GM21737 (cell line): Measurements from ENCODE around the gene KLHL30.

Source experiments
- ATAC-seq: cut with Tn5 transposase; IDR thresholded peaks from one replicate; pipeline ENCODE4 v1.9.1; 2021; ENCODE audit warnings: mild to moderate bottlenecking, moderate library complexity; ENCODE audit not compliant: unreplicated experiment

Gene KLHL30

DNA sequence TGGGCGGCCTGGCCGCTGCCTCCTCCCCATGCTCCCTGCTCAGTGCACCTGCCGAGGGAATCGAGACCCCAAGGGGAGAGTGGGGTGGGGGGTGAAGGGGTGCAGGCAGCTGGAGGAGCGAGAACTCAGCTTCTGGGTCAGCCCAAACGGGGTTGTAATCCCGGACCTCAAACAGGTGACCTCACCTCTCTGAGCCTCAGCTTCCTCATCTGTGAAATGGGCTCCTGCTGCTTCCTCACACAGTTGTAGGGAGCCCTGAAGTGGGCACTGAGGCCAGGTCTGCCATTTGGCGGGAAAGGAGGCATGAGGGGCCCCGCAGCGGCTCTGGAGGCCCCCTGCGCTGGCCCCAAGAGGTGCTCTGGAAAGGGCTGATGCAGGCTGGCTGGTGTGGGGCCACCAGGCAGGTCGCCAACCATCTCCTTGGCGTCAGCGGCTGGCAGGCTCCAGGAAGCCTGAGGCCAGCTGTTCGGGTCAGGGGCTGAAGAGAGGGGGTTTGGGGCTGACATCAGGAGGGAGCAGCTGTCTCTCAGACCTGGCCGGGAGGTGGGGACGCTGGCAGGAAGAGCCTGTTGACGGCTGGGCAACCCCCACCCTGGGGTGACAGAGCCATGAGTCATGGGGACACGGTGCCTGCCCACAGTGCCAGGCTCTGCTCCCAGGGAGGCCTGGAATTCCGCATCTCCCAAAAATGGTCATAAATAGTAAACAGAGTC, 4.9 kb downstream of the KLHL30 start:
- no peak for ATAC-seq

DNA sequence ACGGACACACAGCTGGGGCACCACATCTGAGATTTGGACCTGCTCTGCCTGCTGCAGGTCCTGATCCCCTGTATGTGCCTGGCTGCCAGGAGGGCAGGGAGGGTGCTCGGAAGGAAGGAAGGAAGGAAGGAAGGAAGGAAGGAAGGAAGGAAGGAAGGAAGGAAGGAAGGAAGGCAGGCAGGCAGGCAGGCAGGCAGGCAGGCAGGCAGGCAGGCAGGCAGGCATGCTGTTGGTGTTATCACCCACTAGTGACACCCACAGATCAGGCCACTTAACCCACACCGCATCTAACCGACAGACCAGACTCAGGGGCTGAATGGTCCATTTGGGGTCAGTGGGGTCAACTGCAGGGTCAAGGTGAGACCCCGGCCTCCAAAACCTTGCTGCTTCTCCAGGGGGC, 5.8 kb downstream of the KLHL30 start:
- ATAC-seq, result no peak

DNA sequence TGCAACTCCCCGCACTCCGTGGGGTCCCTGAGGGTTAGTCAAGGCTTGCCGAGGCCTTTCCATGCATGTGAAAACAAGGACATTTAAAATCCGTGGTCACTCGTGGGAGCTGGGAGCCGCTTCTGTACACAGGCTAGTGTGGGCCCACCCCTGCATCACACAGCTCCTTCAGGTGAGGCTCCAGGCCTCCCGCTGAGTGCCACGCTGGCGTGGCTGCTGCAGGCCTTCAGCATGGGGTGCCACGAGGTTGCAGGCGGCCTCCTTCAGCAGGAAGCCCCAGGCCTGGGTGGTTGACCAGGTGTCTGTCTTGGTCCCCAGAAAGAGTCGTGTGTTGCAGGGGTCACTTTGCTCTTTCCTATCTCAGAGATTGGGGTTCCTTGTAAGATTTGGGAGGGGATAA, 6.6 kb downstream of the KLHL30 start:
- no peak for ATAC-seq

GRCh38 chr2:238145851-238146250, 7.4 kb downstream of the KLHL30 start:
- no peak for ATAC-seq

- no peak for ATAC-seq
Observed at GRCh38 chr2:238146884-238147544, 8.5 kb downstream of the KLHL30 start.

GRCh38 chr2:238148981-238149380, 10.5 kb downstream of the KLHL30 start:
- ATAC-seq, result no peak

DNA sequence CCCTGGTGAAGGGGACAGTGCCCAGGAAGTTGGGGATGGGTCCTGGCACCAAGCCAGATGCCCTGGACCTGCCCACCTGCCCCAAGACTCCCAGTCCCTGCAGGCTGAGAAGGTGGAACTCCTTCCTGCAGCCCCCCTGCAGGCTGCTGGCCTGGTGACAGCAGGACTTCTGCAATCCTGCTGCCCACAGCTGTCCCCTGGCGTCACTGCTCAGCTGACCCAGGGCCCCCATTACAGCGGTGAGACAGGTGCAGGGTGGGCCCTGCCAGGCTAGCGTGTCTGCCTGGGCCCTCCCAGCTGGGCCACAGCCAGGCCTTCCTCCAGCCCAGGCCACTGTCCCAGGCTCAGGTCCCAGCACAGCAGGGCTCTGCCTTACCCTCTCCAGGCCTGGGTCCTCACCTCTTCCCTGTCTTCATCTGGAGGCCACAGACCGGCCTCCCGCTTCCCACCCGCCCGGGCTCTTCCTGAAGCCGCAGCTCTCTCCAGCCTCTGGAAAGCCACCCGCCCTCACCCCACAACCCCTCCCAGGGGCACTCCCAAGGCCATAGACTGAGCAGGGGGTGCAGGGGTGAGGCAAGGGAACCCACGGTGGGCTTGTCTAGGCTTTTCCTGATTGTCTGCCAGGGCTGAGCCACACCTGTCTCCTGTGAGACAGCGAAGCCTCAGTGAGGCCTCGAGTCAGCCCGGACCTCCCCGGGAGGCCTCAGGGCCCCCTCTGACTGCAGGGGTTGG, 11.5 kb downstream of the KLHL30 start:
- no peak for ATAC-seq

DNA sequence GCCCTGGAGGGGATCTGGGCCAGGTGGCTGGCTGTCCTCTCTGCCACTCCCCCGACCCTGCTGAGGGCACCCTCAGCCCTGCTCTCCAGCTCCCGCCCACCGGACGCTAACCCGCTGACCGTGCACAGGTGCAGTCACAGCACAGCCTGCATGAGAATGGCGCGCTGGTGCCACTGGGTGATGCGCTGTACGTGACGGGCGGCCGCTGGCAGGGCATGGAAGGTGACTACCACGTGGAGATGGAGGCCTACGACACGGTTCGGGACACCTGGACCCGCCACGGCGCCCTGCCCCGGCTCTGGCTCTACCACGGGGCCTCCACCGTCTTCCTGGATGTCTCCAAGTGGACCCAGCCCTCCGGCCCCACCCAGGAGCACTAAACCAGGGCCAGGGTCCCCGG, 12.2 kb downstream of the KLHL30 start:
- ATAC-seq, result no peak

GRCh38 chr2:238151205-238151604, 12.7 kb downstream of the KLHL30 start:
- ATAC-seq, result no peak

DNA sequence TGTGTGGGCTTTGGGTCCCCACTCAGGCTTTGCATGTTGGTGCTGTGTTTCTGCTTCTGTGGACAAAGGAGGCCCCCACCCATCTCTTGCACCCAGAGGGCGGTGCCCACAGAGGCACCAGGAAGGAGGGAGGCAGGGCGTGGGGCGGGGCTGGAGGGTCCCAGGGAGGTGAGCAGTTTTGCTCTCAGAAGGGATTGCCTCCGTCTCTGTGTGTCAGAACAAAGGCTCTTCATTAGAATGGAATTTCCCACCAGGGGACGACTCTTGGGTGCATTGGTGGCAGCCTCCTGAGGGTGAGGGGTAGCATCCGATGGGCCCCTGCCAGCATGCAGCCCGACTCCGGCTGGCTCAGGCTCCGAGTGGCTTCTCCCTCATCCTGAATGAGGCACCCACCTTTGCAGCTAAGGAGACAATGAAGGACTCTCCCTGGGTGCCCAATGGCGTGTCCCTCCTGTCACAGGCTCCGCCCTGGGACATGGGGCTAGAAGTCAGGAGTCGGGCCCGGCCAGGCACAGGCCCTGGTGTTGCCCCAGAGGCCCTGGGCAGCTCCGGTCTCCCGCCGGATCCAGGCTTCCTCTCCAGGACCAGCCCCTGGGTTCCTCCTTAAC, 13.3 kb downstream of the KLHL30 start:
- no peak for ATAC-seq

GRCh38 chr2:238152771-238153688, 14.6 kb downstream of the KLHL30 start:
- ATAC-seq, result no peak

DNA sequence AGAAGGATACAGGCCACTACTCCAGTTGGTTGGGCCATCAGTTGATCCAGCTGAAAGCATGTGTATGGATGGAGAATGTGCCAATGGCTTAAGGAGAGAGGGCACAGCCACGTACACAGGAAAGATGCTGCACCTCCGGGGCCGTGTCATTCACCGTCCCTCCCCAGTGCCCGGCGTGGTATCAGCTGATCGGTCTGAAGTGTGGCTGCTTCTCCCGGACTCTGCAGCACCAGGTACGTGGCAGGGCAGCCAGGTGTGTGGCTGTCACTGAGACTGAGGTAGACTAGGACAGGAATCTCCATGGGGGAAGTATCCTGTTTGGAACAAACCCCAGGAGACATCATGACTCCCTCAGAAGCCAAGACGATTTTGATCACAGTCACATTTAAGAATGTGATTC, 16.1 kb downstream of the KLHL30 start:
- ATAC-seq, result no peak

DNA sequence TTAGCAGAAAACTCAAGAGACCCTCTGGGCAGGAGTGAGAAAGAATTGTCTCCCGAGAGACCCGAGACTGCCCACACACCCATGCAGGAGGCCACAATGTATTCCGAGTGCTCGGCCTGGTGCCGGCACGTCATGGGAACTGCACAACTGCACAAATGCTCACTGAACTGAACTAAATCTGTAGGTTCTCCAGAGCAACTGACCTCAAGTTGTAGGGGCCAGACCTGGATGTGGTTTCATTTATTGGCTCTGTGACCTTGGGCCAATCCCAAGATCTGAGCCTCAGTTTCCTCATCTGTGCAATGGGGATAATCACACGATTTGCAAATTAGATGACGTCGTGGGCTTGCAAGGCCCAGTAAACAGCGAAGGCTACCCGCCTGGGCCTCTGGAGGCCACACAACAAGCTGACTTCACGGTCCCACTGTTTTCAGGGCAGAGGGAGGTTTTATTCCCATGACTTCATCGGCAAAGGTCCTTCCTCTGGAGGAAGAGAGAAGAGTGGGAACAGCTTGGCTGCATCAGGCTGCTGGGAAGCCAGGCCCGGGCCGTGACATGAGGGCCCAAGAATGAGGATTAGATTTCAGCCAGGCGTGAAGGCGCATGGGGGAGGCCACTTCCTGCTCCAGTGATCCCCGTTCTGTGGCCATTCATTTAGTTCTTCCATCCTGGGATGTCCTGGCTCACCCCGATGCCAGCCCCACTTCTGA, 16.7 kb downstream of the KLHL30 start:
- no peak for ATAC-seq

GRCh38 chr2:238155761-238156694, 17.6 kb downstream of the KLHL30 start:
- ATAC-seq, result no peak

DNA sequence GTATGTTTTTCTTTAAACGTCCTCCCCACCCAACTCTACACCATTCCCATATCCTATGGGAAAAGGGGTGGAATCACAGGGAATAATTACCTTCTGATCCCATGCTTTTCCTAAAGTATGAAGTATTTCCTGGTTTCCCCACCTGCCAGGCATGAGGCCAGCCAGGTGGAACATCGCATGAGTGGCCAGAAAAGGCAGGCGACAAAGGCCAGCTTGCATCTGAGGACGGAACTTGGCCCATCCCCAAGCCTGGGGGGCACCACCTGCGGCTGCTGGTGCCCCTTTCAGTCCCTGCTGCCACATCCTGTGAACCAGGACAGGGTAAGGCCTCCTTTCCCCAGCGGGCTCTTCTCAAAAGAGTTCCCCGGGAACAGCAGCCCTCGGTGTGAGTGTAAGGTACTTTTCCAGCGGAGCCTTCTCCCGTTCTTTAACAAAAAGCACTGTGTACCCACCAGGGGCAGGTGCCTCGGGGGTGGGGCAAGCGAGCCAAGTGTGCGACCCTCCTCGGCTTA, 19.1 kb downstream of the KLHL30 start:
- no peak for ATAC-seq

DNA sequence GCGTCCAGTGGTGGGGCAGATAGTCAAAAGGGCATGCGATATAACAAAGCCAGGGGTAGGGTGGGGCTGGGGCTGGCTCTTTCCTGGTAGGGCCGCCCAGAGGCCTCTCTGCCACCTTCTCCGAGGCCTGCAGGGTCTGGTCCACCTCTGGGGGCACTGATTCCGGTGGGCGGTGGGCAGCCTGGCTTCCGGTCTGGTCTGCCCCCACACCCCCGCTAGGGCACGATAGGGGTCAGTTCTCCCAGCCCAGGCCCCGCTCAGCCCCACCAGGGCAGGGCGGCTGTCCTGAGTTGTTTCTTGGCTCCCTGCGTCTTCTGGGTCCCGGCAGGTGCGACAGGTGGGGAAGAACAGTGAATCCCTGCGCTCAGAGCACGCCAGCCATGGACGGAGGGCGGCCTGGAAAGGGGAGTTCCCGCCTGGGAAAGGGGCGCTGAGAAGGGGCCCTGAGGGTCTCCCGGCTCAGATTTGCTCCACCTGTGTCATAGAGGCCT, 19.6 kb downstream of the KLHL30 start:
- no peak for ATAC-seq

DNA sequence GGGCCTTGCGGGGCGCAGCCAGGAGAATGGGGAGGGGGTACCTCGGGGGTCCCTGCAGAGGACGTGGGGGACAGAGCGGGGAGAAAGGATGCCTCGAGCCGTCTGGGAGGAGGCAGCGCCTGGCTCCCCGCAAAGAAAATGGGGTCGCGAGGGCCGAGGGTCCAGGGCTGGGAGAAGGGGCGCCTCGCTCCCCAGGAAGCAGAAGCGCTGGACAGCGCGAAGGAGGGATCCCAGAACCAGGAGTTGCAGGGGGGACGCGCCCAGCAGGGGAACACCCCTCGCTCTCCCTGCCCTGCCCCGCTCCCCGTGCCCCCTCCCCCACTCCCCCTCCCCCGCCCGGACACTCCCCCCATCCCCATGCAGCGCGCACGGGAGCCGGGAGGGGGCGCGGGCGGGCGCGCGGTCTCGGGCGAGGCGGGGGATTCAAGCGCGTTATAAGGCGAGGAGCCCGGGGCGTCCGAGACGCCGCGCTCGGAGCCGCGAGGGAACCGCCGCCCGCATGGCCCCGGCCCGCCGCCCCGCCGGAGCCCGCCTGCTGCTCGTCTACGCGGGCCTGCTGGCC, 20.1 kb downstream of the KLHL30 start, which contains the start of gene ERFE:
TSS of gene ERFE (plus strand) at position 462 of the 562 bp plus-strand sequence. CDS start at position 500, 38 bp downstream.
- ATAC-seq, result no peak

DNA sequence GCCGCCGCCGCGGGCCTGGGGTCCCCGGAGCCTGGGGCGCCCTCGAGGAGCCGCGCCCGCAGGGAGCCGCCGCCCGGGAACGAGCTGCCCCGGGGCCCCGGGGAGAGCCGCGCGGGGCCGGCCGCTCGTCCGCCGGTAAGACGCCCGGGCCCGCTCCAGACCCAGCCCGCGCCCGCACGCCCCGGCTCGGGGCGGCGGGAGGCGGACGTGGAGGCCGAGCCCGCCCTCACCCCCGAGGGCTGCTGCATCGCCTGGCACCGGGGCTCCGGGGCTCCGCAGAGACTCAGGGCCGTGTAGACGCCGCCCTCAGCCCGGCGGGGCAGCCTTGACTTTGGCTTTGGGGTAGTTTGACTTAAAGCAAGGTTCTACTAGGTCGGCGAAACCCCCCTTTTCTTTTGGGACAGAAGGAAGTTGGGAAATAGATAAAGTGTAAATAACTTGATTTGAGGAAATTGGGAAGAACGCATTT, 20.6 kb downstream of the KLHL30 start:
- no peak for ATAC-seq
